Measurements from ENCODE around the gene SAV1. TPM values are rescaled to one million over a fixed set of nuclear protein-coding genes. Genes with fewer than 3 reads are reported as not detected.
A peak's percentile ranks its signal among the peaks of the same experiment; 100 is the strongest.

The SAV1 gene
- total and polyA plus RNA-seq, 2 of the 13 experiments (the other 11 are each of a cell fraction or from before 2014, with no cell fraction given), result 7.3 to 8.2 TPM

- BruUV-seq (replicated peaks), result no TSS peak
- Histone ChIP-seq H3K9me3 (ENCODE audit: low read length) (no peaks in the 10 kb centered on the region), H2AFZ (ENCODE audit: low read length) (no peak overlapping the region), H3K9ac (ENCODE audit: insufficient read depth, low read depth, low read length) (no peak overlapping the region), H3K4me1 (ENCODE audit: insufficient read depth, low read length) (no peaks in the 10 kb centered on the region), H3K4me2 (ENCODE audit: low read depth, low read length) (no peak overlapping the region), H4K20me1 (ENCODE audit: insufficient read depth, low read length) (no peaks in the 10 kb centered on the region), H3K79me2 (ENCODE audit: insufficient read depth, low read length) (no peaks in the 10 kb centered on the region), H3K4me3 (replicated peaks in 1 of 3; ENCODE audit: insufficient read depth in 1 of 3, low read depth in 2 of 3, low read length in 3 of 3) (no peak overlapping the region), H3K36me3 (replicated peaks in 1 of 2; ENCODE audit: control insufficient read depth in 1 of 2, insufficient read depth in 2 of 2, low read length in 2 of 2) (no peaks in the 10 kb centered on the region), H3K27ac (ENCODE audit: extremely low read length, insufficient read depth, low read length) (no peak overlapping the region), H3K27me3 (ENCODE audit: control insufficient read depth in 1 of 2, insufficient read depth in 2 of 2, low read length in 2 of 2) (no peaks in the 10 kb centered on the region; a peak in 1 of 5 replicates)
- intact Hi-C loops (cut with micrococcal nuclease; ENCODE audit: unreplicated experiment) (loop anchor here (2.0 kb wide), 1 partner anchor 70 kb away; no protein-coding TSS in a partner anchor), in situ Hi-C loops (cut with HindIII; ENCODE audit: extremely low pct_ligation_motif_present, low pct_unique_long_range_greater_than_20kb) (no loop called here)
- ChIA-PET CTCF (ENCODE audit: low intra/inter-chr PET ratio, low total read pairs) (no interaction called here), POLR2A (no interaction called here)
- WGBS (ENCODE audit: low lambda C conversion rate), result 0% methylated on average over 1 of the region's 1 CpG
- no peak for FAIRE-seq
- peak; percentile 85 for ATAC-seq
- DNase-seq (ENCODE audit: low spot score), result peak; percentile 5
- 0 out of 2 replicates have a peak, but pooled peaks have one; percentile 23 for TF ChIP-seq RAD21 (CRISPR knock-in tag; IDR thresholded peaks at IDR 0.05)
- no peak for TF ChIP-seq CENPBD1 (CRISPR knock-in tag; IDR thresholded peaks at IDR 0.05; ENCODE audit: borderline replicate concordance, low read depth)
- no peak for TF ChIP-seq SNRNP70 (IDR thresholded peaks at IDR 0.05; ENCODE audit: low read depth, low read length)
- no peak for TF ChIP-seq RFX5 (IDR thresholded peaks at IDR 0.05; ENCODE audit: low read depth, low read length)
- peak; percentile 62 for TF ChIP-seq STAG1 (CRISPR knock-in tag; IDR thresholded peaks at IDR 0.05)
- peak; percentile 68 for TF ChIP-seq CTCF (CRISPR knock-in tag; IDR thresholded peaks at IDR 0.05)
- TF ChIP-seq ZNF121 (CRISPR knock-in tag; IDR thresholded peaks at IDR 0.05), result no peak
- TF ChIP-seq SMC3 (IDR thresholded peaks at IDR 0.05; ENCODE audit: low read length), result peak; percentile 29; the same call in 1 of the 2 replicates
- TF ChIP-seq ZNF296 (CRISPR knock-in tag; conservative IDR thresholded peaks at IDR 0.05), result no peak
- no peak for TF ChIP-seq ERF (CRISPR knock-in tag; IDR thresholded peaks at IDR 0.05)
Measured at GRCh38 chr14:50688875-50689274, 20.8 kb upstream of the SAV1 start.
